ENCODE results near the gene TJP1.

DNA sequence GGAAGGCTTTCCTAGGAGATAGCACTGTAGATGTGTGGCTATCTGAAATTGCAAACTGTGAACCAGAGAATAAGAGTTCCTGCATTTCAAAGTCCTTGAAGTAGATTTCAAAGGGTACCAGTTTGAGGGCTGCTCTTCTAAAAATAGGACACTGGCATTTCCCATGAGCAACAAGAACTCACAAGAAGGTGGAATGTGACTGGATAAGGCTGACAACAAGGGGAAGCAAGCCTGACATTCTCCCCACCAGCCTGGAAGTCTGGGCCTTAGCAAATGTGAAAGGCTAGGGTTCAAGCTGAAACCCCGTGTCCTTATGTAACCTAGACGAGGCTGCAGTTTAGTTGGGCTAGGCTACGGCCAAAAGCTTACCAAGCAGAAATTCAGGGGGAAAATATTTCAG, 18.7 kb upstream of the TJP1 start:
- TF ChIP-seq, protein P1, sequence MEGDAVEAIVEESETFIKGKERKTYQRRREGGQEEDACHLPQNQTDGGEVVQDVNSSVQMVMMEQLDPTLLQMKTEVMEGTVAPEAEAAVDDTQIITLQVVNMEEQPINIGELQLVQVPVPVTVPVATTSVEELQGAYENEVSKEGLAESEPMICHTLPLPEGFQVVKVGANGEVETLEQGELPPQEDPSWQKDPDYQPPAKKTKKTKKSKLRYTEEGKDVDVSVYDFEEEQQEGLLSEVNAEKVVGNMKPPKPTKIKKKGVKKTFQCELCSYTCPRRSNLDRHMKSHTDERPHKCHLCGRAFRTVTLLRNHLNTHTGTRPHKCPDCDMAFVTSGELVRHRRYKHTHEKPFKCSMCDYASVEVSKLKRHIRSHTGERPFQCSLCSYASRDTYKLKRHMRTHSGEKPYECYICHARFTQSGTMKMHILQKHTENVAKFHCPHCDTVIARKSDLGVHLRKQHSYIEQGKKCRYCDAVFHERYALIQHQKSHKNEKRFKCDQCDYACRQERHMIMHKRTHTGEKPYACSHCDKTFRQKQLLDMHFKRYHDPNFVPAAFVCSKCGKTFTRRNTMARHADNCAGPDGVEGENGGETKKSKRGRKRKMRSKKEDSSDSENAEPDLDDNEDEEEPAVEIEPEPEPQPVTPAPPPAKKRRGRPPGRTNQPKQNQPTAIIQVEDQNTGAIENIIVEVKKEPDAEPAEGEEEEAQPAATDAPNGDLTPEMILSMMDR (conservative IDR thresholded peaks at IDR 0.05; ENCODE audit: low read depth, low read length) = no peak
- TF ChIP-seq EZH2phosphoT487 (IDR thresholded peaks at IDR 0.05; ENCODE audit: borderline replicate concordance, low read length) = no peak

Data from PC-3 (cell line).